ENCODE measurements around the gene PTPRO. TPM values are rescaled to one million over a fixed set of nuclear protein-coding genes. Genes with fewer than 3 reads are reported as not detected.

PTPRO gene
- total and polyA plus RNA-seq, 5 donors = 0.20 to 1.8 (median 1.4) TPM

DNA sequence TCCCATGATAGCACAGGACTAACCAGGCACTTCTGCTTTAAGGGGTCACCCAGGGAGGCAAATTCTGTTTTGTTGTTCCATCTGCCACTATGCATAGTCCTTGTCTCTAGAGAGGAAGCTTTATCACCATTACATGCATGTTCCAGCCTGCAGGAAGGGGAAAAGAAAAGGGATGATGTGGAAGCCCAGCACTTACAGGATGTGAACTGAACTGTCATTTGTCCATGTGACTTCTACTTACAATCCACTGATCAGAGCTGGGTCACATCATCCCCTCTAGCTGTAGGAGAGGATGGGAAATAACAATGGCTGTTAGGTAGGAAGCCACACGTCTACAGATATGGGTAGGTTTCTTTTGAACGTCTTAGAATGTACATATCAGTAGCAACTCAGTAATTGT is 203.1 kb downstream of the PTPRO start:
- 40% methylated on average over 2 of the region's 2 CpGs for WGBS
- intact Hi-C loops (cut with DNase I) = loop anchor here in 1 of 4 donors (10.0 kb wide), 1 partner anchor 251 kb away; no protein-coding TSS in a partner anchor

DNA sequence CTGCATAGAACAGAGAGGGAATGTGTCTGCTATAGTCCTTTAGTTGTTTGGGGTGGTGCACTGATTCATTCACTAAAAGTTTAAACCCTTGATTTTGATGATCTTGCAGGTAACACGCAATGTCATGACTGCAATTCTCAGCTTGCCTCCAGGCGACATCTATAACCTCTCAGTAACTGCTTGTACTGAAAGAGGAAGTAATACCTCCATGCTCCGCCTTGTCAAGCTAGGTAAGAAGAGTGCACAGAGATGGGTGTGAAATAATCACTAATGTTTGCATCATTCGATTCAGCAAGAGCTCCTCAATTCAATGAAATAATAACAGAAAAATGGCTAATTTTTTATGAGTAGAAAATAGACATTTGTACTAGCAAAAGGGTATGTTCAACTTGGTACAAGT is 203.7 kb downstream of the PTPRO start:
- no peak for ATAC-seq
- no peak overlapping the region for H3K27ac ChIP-seq (ENCODE audit: low read length)
- DNase-seq = no peak
- intact Hi-C loops (cut with DNase I) = loop anchor here in 1 of 4 donors (10.0 kb wide), 1 partner anchor 251 kb away; no protein-coding TSS in a partner anchor
- H3K9me3 ChIP-seq (ENCODE audit: control insufficient read depth, low read length) = no peaks in the 10 kb centered on the region
- WGBS = 86% methylated on average over 4 of the region's 4 CpGs
- no peaks in the 10 kb centered on the region for H3K4me1 ChIP-seq (ENCODE audit: control insufficient read depth, insufficient read depth, low read length)
- no peak overlapping the region for H3K4me3 ChIP-seq (ENCODE audit: low read length)
- peaks cover 2% of the 10 kb centered on the region for H3K27me3 ChIP-seq (ENCODE audit: control insufficient read depth, insufficient read depth)

More for the DNA sequence above, 203.1 kb downstream of the PTPRO start:
- Histone ChIP-seq H3K27me3 (ENCODE audit: control insufficient read depth, insufficient read depth) (peaks cover 2% of the 10 kb centered on the region), H3K9me3 (ENCODE audit: control insufficient read depth, low read length) (no peaks in the 10 kb centered on the region), H3K4me1 (ENCODE audit: control insufficient read depth, insufficient read depth, low read length) (no peaks in the 10 kb centered on the region), H3K27ac (ENCODE audit: low read length) (no peak overlapping the region), H3K4me3 (ENCODE audit: low read length) (no peak overlapping the region)
- DNase-seq (no peak), ATAC-seq (no peak)

DNA sequence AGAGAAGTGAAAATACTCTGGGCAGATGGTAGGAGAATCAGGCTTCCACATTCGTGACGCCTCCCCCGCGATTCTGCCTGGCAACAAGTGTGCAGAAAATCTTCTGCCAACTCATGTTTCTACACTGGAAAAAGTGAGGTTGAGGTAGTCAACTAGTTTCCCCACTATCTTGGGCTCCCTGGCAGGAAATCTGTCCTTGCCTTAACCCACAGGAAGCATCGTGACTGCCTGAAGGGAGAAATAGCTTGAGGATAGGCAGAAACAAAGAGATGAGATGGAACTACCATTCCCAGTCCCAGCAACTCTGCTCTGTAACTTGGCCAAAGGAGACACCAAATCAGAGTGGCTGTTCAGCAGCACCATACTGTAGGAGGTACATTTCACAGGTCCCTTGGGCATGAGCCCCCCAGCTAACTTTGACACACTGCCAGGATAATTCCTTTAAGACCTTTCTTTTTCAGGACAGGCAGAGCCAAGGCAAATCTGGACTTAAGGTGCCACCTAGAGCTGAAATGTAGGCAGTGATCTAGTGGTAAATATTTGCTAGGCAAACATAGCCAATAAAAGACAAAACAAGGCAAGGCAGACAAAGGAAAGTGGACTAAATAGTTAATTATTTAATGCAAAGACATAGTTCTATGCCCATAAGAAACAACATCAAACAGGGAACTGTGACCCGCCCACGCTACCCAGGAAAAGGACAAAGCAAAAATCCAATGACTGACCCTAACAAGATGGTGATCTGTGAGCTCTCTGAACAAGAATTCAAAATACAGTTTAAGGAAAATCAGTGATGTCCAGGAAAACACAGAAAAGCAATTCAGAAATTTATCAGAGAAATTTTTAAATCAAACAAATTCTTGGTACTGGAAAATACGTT is 205.1 kb downstream of the PTPRO start:
- WGBS = 73% methylated on average over 8 of the region's 8 CpGs
- no peak overlapping the region for H3K4me3 ChIP-seq (ENCODE audit: low read length)
- peaks cover 2% of the 10 kb centered on the region for H3K27me3 ChIP-seq (ENCODE audit: control insufficient read depth, insufficient read depth)
- DNase-seq = peak; percentile 20 to 73 (median 65)
- no peaks in the 10 kb centered on the region for H3K4me1 ChIP-seq (ENCODE audit: control insufficient read depth, insufficient read depth, low read length)
- intact Hi-C loops (cut with DNase I) = loop anchor here in 1 of 4 donors (10.0 kb wide), 1 partner anchor 253 kb away; no protein-coding TSS in a partner anchor
- no peaks in the 10 kb centered on the region for H3K9me3 ChIP-seq (ENCODE audit: control insufficient read depth, low read length)
- no peak overlapping the region for H3K27ac ChIP-seq (ENCODE audit: low read length)
- ATAC-seq = no peak

DNA sequence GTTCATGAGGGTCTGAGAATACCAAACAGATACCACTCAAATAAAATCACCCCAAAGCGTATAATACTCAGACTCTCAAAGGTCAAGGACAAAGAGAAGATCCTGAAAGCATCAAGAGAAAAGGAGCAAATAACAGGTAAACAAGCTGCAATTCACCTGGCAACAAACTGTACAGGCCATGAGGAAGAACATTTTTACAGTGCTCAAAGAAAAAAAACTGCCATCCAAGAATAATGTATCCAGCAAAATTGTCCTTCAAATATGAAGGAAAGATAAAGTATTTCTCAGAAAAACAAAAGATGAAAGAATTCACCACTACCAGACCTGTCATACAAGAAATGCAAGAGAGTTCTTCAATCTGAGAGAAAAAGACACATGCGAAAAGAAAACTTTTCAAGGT is 206.4 kb downstream of the PTPRO start:
- Histone ChIP-seq H3K4me3 (ENCODE audit: low read length) (no peak overlapping the region), H3K27ac (ENCODE audit: low read length) (no peak overlapping the region), H3K27me3 (ENCODE audit: control insufficient read depth, insufficient read depth) (peaks cover 2% of the 10 kb centered on the region), H3K9me3 (ENCODE audit: control insufficient read depth, low read length) (no peaks in the 10 kb centered on the region), H3K4me1 (ENCODE audit: control insufficient read depth, insufficient read depth, low read length) (no peaks in the 10 kb centered on the region)
- intact Hi-C loops (cut with DNase I) = loop anchor here in 1 of 4 donors (10.0 kb wide), 1 partner anchor 254 kb away; no protein-coding TSS in a partner anchor
- ATAC-seq (no peak), DNase-seq (no peak)
- 98% methylated on average over 2 of the region's 2 CpGs for whole genome bisulfite sequencing

DNA sequence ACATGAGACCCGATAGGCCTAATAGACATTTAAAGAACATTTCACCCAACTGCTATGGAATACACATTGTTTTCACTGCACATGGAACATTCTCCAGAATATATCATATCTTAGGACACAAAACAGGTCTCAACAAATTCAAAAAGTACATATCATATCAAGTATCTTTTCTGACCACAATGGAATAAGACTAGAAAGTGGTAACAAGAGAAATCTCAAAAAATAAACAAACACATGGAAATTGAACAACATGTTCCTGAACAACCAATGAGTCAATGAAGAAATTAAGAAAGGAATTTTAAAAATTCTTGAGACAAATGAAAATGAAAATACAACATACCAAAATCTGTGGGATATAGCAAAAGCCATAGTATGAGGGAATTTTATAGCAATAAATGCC is 208.1 kb downstream of the PTPRO start:
- WGBS = 93% methylated on average over 1 of the region's 1 CpG

DNA sequence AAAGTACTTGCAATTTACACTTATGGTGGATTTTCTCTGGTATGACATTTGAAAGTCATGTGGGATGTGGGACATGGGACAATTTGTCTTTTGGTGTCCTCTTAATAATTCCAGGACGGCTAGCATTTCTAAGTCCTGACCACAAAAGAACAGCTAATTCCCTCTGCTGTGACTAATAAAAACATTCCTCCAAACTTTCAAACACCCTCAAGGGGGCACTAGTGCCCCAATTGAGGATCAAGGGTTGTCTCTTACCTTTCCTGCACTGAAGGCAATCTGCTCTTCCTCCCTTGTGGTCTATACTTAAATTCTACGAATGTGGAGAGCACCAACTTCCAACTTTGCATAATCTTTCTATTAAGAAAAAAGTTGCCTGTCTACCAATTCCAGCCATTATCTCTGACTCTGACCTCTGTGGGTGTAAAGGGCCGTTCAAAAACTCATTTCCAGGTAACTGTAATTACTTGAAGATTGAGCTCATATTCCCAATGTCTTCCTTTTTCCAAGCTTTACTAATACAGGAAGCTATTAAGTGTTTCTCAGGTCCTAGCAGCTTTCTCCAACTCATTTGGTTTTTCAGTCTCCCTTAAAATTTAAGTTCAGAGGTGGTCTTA is 210.2 kb downstream of the PTPRO start:
- DNase-seq (no peak), ATAC-seq (peak; percentile 60)
- Histone ChIP-seq H3K4me1 (ENCODE audit: control insufficient read depth, insufficient read depth, low read length) (no peaks in the 10 kb centered on the region), H3K27me3 (ENCODE audit: control insufficient read depth, insufficient read depth) (no peaks in the 10 kb centered on the region), H3K27ac (ENCODE audit: low read length) (no peak overlapping the region), H3K9me3 (ENCODE audit: control insufficient read depth, low read length) (no peaks in the 10 kb centered on the region), H3K4me3 (ENCODE audit: low read length) (no peak overlapping the region)
- WGBS = 40% methylated on average over 3 of the region's 3 CpGs
- intact Hi-C loops (cut with DNase I) = loop anchor here (5.0 to 10.0 kb wide), 3 partner anchors 50 to 325 kb away; no protein-coding TSS in a partner anchor

More for the DNA sequence above, 208.1 kb downstream of the PTPRO start:
- intact Hi-C loops (cut with DNase I) = loop anchor here (5.0 to 10.0 kb wide), 3 partner anchors 52 to 327 kb away; no protein-coding TSS in a partner anchor
- ATAC-seq (no peak), DNase-seq (no peak)
- H3K27me3 ChIP-seq (ENCODE audit: control insufficient read depth, insufficient read depth) = no peaks in the 10 kb centered on the region
- H3K9me3 ChIP-seq (ENCODE audit: control insufficient read depth, low read length) = no peaks in the 10 kb centered on the region
- H3K4me1 ChIP-seq (ENCODE audit: control insufficient read depth, insufficient read depth, low read length) = no peaks in the 10 kb centered on the region
- no peak overlapping the region for H3K27ac ChIP-seq (ENCODE audit: low read length)
- no peak overlapping the region for H3K4me3 ChIP-seq (ENCODE audit: low read length)

DNA sequence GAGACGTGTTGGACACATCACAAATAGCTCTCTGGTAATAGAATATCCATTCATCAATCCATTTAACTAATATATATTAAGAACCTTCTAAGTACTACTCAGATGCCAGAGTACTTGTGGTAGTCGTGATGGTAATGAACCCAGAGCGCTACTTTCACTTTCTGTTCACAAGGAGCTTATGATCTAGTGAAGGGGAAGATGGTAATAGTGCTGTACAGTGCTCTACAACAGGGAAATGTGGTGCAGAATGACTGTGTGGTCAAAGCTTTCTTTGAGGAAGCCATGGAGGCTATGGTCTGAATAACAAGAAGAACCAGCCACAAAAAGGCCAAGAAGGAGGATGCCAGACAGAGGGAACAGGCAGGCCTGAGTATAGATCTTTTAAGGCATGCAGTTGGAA is 212.0 kb downstream of the PTPRO start:
- ATAC-seq (peak; percentile 44 to 51), DNase-seq (no peak)
- Histone ChIP-seq H3K4me3 (ENCODE audit: low read length) (no peak overlapping the region), H3K27me3 (ENCODE audit: control insufficient read depth, insufficient read depth) (no peaks in the 10 kb centered on the region), H3K4me1 (ENCODE audit: control insufficient read depth, insufficient read depth, low read length) (no peaks in the 10 kb centered on the region), H3K9me3 (ENCODE audit: control insufficient read depth, low read length) (no peaks in the 10 kb centered on the region), H3K27ac (ENCODE audit: low read length) (no peak overlapping the region)
- 73% methylated on average over 3 of the region's 3 CpGs for WGBS
- intact Hi-C loops (cut with DNase I) = loop anchor here (5.0 to 10.0 kb wide), 3 partner anchors 48 to 323 kb away; no protein-coding TSS in a partner anchor

DNA sequence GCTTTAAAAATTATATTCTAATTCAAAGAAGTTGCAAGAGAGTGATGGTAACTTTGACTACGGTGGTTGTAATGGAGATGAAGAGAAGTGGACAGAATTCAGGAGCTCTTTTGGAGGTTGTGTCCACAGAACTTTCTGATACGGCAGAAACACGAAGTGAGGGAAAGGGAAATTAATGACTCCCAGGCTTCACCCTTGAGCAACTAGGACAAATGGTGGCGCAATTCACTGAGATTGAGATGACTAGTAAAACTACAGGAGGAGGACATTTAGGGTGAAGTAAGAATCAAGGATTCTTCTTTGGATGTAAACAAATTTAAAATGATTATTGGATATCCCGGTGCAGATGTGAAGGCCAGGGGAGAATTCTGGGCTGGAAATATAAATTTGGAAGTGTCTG is 212.6 kb downstream of the PTPRO start:
- Histone ChIP-seq H3K27ac (ENCODE audit: low read length) (no peak overlapping the region), H3K27me3 (ENCODE audit: control insufficient read depth, insufficient read depth) (no peaks in the 10 kb centered on the region), H3K4me1 (ENCODE audit: control insufficient read depth, insufficient read depth, low read length) (no peaks in the 10 kb centered on the region), H3K9me3 (ENCODE audit: control insufficient read depth, low read length) (no peaks in the 10 kb centered on the region), H3K4me3 (ENCODE audit: low read length) (no peak overlapping the region)
- DNase-seq (peak in 1 of 3 donors; percentile 18), ATAC-seq (no peak)
- intact Hi-C loops (cut with DNase I) = loop anchor here (5.0 to 10.0 kb wide), 3 partner anchors 47 to 322 kb away; no protein-coding TSS in a partner anchor
- 88% methylated on average over 5 of the region's 5 CpGs for WGBS

DNA sequence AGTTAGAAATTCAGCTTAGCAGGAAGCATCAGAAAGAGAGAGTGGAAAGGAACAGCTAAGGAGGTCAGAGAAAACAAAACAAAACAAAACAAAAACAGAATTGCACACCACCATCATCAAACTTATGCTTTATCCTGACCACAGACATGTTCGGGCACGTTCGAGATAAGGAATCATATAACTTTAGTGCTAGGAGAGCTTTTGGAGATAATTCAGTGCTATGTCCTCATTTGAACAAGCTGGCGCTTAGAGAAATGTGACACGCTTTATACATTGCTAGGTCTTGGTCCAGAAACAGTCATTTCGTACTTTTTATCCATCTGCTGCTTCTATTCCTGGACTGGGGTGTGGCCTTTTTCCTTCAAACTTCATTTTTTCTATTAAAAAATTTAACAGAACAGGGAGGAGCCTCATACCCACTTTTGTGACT is 213.1 kb downstream of the PTPRO start:
- Histone ChIP-seq H3K27me3 (ENCODE audit: control insufficient read depth, insufficient read depth) (no peaks in the 10 kb centered on the region), H3K4me1 (ENCODE audit: control insufficient read depth, insufficient read depth, low read length) (no peaks in the 10 kb centered on the region), H3K4me3 (ENCODE audit: low read length) (no peak overlapping the region), H3K27ac (ENCODE audit: low read length) (peak overlapping the region; percentile 1), H3K9me3 (ENCODE audit: control insufficient read depth, low read length) (no peaks in the 10 kb centered on the region)
- 63% methylated on average over 6 of the region's 6 CpGs for WGBS
- intact Hi-C loops (cut with DNase I) = loop anchor here in 1 of 4 donors (10.0 kb wide), 1 partner anchor 49 kb away; no protein-coding TSS in a partner anchor
- DNase-seq = no peak
- peak in 1 of 2 donors; percentile 31 for ATAC-seq

DNA sequence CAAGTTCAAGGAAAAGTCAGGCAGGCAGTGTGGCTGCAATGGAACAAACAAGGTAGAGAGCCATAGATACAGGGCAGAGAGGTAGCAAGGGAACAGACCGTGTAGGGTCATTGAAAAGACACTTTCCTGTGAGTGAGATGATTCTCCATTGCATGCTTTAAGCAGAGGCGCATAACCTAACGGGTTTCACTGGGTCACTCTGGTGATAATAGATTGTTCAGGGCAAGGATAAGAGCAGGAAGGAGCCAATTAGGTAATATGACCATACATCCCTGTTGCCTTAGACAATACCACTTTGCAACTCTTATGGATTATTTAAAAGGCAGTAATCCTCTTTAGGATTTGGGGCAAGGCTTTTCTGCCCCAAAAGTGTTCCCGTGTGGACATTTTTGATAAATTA is 214.1 kb downstream of the PTPRO start:
- WGBS = 69% methylated on average over 4 of the region's 4 CpGs
- H3K27me3 ChIP-seq (ENCODE audit: control insufficient read depth, insufficient read depth) = no peaks in the 10 kb centered on the region
- H3K4me3 ChIP-seq (ENCODE audit: low read length) = no peak overlapping the region
- no peak overlapping the region for H3K27ac ChIP-seq (ENCODE audit: low read length)
- DNase-seq (no peak), ATAC-seq (no peak)
- H3K4me1 ChIP-seq (ENCODE audit: control insufficient read depth, insufficient read depth, low read length) = no peaks in the 10 kb centered on the region
- intact Hi-C loops (cut with DNase I) = loop anchor here in 1 of 4 donors (10.0 kb wide), 1 partner anchor 48 kb away; no protein-coding TSS in a partner anchor
- no peaks in the 10 kb centered on the region for H3K9me3 ChIP-seq (ENCODE audit: control insufficient read depth, low read length)

Data from right cardiac atrium (tissue), 5 donors.